A549 treated with Mapracorat at 1 μM for 4 hours (cell line): ENCODE results near the gene ZSCAN25. TPM values are rescaled to one million over a fixed set of nuclear protein-coding genes. Genes with fewer than 3 reads are reported as not detected.

Source experiments
- total RNA-seq: library from RNA; stranded (reverse); fragments of 200-300 nt; extraction: Qiagen RNA extraction; gene quantifications from 5 replicates; pipeline ENCODE4 v1.2.3, GENCODE V29; 2022

Gene ZSCAN25
- total RNA-seq = 7.3 to 10.2 TPM (median 8.9 TPM) in 5 replicates

DNA sequence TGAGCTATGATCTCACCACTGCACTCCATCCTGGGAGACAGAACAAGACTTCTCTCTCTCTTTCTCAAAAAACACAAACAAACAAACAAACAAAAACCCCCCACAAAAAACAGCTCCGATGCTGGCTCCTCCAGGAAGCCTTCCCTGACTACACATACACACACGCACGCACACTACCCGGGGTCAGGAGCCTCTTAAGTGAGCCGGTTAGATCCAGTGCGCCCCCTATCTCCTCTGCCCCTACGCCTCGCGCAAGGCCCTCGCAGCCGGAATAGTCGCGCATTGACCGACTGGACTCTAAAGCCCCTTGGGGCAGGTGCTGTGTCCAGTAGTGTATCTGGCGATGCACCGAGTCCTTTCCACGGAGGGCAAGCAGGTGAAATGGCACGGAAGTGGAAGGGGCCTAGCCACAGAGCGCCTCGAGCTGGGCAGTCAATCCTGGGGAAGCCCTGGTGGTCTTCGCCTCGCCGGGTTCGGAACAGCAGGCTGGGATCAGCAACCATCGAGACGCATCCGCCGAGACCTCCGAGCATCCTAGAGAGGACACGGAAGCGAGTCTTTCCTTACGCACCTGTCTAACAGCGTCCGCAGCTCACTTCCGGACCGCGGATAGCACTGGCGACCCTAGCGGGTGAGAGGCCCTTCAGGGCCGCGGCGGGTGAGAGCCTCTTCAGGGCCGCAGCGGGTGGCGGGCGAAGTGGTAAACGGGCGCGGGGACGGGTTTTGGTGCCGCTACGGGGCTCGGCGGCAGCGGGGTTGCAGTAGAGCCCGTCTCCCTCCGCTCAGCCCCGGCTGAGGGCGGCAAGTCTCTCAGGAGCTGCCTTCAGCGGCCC lies at the start of gene ZSCAN25:
Gene ZSCAN25, plus strand, starts transcription at position 588 of the 833 bp plus-strand sequence. CDS start 2,661 bp downstream, outside the sequence.

DNA sequence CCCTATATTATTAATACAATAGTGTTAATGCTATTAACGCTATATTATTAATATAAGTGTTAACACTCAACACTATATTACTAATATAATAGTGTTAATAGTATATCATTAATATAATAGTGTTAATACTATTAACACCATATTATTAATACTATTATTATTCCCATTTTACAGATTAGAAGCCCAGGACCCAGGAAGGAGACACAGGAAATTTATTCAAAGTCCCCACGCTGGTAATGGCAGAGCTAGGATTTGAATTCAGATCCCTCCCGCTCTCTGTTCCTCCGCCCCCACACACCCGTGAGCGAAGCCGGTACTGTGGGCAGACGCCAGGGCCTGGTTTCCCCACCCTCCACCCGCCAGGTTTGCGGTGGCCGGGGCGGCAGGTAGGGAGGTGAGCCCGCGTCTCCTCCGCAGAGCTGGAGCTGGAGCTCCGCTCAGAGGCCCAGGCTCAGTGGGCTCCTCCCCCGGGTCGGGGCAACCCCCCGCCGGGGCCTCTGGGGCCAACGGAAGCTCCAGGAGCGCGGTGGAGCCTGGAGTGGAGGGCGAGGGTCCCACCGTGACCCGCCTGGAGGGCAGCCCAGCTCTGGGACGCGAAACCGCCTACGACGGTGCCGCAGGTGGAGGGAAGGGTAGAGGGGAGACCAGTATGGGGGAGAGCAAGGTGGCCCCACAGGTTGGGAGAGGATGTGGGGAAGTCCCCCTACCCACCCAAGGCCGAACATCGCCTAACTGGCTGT lies 18.8 kb upstream of the ZSCAN25 start, which contains the start of gene TMEM225B:
Gene TMEM225B, plus strand, starts transcription at position 506 of the 740 bp plus-strand sequence. CDS start 6,122 bp downstream, outside the sequence.

DNA sequence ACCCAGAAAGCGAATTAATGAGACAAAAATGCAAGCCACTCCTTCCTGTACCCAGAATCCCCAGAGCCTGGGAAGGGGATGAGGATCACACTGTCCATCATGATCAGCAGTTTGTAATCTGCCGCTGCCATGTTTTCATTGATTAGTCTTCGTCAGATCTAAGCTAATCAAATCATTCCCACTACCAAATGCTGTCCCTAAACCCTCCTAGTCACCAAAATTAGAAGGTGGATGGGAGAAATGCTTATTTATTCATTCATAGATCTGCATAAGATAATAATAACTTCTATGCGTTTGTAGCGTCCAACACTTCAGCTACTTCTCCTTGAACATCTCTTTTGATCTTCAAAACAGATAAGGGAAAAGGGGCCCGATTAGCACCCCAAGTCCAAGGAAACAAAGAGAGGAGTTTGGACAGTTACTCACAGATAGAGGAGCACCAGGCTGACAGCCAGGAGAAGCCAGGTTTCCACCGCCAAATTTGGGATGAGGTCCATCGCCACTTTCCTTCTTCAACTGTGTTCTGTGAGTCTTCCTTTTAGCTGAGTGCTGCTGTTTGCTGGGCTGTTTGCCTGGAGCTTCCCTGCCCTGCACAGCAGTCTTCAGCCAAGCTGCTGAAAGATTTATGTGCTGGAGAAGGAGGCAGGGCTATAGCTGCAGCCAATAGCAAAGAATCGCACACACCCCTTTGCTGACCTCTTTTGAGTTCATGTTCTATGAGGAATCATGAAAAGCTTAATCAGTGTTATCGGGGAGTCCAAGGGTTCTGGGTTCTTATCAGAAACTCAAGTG lies 62.9 kb downstream of the ZSCAN25 start, which contains the start of gene CYP3A5:
Gene CYP3A5, minus strand, starts transcription at position 597 of the 792 bp plus-strand sequence. Its CDS starts 100 bp downstream, at position 497.

Other genes with a start within 250 kb of the ZSCAN25 start
- 276 to 303 TPM (median 289 TPM) in 5 replicates for gene ARPC1B, start 242.2 kb upstream of the ZSCAN25 start, total RNA-seq
- 170 to 212 TPM (median 175 TPM) in 5 replicates for gene PDAP1, start 208.3 kb upstream of the ZSCAN25 start, total RNA-seq
- gene BUD31, start 208.0 kb upstream of the ZSCAN25 start, total RNA-seq = 136 to 147 TPM (median 142 TPM) in 5 replicates
- gene PTCD1, start 178.1 kb upstream of the ZSCAN25 start, total RNA-seq = 5.4 to 9.1 TPM (median 6.6 TPM) in 5 replicates
- 33.6 to 45.5 TPM (median 41.0 TPM) in 5 replicates for gene CPSF4, start 178.0 kb upstream of the ZSCAN25 start, total RNA-seq
- 891 to 1,436 TPM (median 906 TPM) in 5 replicates for gene ATP5MF, start 150.8 kb upstream of the ZSCAN25 start, total RNA-seq
- gene ZNF789, start 144.1 kb upstream of the ZSCAN25 start, total RNA-seq = 7.1 to 9.6 TPM (median 9.5 TPM) in 5 replicates
- 15.9 to 18.8 TPM (median 17.9 TPM) in 5 replicates for gene ZNF394, start 116.7 kb upstream of the ZSCAN25 start, total RNA-seq
- 8.9 to 10.1 TPM (median 9.2 TPM) in 5 replicates for gene ZKSCAN5, start 112.3 kb upstream of the ZSCAN25 start, total RNA-seq
- gene FAM200A, start 64.8 kb upstream of the ZSCAN25 start, total RNA-seq = 4.2 to 6.7 TPM (median 6.2 TPM) in 5 replicates
- 52.5 to 59.0 TPM (median 54.6 TPM) in 5 replicates for gene ZNF655, start 58.3 kb upstream of the ZSCAN25 start, total RNA-seq
- gene TMEM225B, start 18.7 kb upstream of the ZSCAN25 start, total RNA-seq = 0.38 to 1.2 TPM (median 0.84 TPM) in 5 replicates
- gene CYP3A5, start 63.0 kb downstream of the ZSCAN25 start, total RNA-seq = 0.99 to 1.9 TPM (median 1.2 TPM) in 5 replicates
- 0.06 to 0.07 TPM in 2 of 5 replicates, not detected in the others for gene CYP3A7, start 118.2 kb downstream of the ZSCAN25 start, total RNA-seq
- 0.09 to 0.10 TPM in 2 of 5 replicates, not detected in the others for gene CYP3A4, start 167.2 kb downstream of the ZSCAN25 start, total RNA-seq
- gene CYP3A43, start 211.1 kb downstream of the ZSCAN25 start, total RNA-seq = not detected in 5 replicates